Neural crest cell (in vitro differentiated cells): ENCODE data around the gene NDFIP1. TPM values are rescaled to one million over a fixed set of nuclear protein-coding genes. Genes with fewer than 3 reads are reported as not detected.

Source experiments
- DNase-seq: peaks from one replicate; pipeline ENCODE4 v3.0.0; 2021; ENCODE audit warnings: low read depth, mixed read lengths, low spot score
- H3K27ac Mint-ChIP-seq: one replicate; pipeline ENCODE4 v1.8.0; 2021; ENCODE audit warnings: mild to moderate bottlenecking, mixed read lengths; ENCODE audit not compliant: unreplicated experiment
- H3K27me3 Mint-ChIP-seq: 2 replicates; pipeline ENCODE4 v1.8.0; 2021; ENCODE audit warnings: low read depth, mild to moderate bottlenecking, mixed read lengths
- H3K36me3 Mint-ChIP-seq: 2 replicates; pipeline ENCODE4 v1.8.0; 2021; ENCODE audit warnings: low read depth, mild to moderate bottlenecking, mixed read lengths
- H3K4me1 Mint-ChIP-seq: 2 replicates; pipeline ENCODE4 v1.8.0; 2021; ENCODE audit warnings: mixed read lengths
- H3K4me3 Mint-ChIP-seq: one replicate; pipeline ENCODE4 v1.8.0; 2021; ENCODE audit warnings: mild to moderate bottlenecking, mixed read lengths
- H3K9me3 Mint-ChIP-seq: 2 replicates; pipeline ENCODE4 v1.8.0; 2021; ENCODE audit warnings: mixed read lengths
- CTCF ChIP-seq: fragments of 200-600 bp; sonication (generic); conservative IDR thresholded peaks from 2 replicates; pipeline ENCODE4 v1.5.0; 2021; ENCODE audit warnings: antibody characterized with exemption, mild to moderate bottlenecking
- total RNA-seq: library from RNA; stranded (reverse); gene quantifications from 2 replicates; pipeline ENCODE4 v1.2.1, GENCODE V29; 2021

Gene NDFIP1
- total RNA-seq, 1 donor from 2014 or later, result 43.4 TPM

GRCh38 chr5:142176255-142176654 is 67.7 kb downstream of the NDFIP1 start:
- Mint-ChIP-seq H3K36me3 (no peaks in the 10 kb centered on the region), H3K4me1 (no peaks in the 10 kb centered on the region), H3K27me3 (no peaks in the 10 kb centered on the region), H3K27ac (no peak overlapping the region), H3K9me3 (no peaks in the 10 kb centered on the region), H3K4me3 (no peak overlapping the region)
- TF ChIP-seq CTCF, result no peak
- no peak for DNase-seq

DNA sequence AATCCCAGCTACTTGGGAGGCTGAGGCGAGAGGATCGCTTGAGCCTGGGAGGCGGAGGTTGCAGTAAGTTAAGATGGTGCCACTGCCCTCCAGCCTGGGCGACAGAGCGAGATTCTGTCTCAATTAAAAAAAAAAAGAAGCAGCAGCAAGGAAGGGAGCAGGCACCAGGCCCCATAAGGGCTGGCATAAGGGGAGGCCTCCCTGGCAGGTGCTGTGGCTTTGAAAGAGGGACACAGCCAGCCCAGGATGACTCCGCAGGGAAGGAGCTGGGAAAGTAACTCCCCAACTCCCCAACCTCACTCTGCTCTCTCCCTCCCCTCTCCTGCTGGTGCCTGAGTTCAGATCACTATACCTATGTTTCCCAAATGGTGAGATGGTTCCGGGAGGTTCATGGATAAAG is 70.1 kb downstream of the NDFIP1 start:
- H3K4me1 Mint-ChIP-seq, result no peaks in the 10 kb centered on the region

GRCh38 chr5:142179776-142180387 is 71.3 kb downstream of the NDFIP1 start:
- H3K4me3 Mint-ChIP-seq, result no peak overlapping the region
- no peak overlapping the region for H3K27ac Mint-ChIP-seq
- H3K4me1 Mint-ChIP-seq, result peaks cover under 1% of the 10 kb centered on the region
- TF ChIP-seq CTCF, result no peak
- no peaks in the 10 kb centered on the region for H3K27me3 Mint-ChIP-seq
- no peak for DNase-seq
- H3K36me3 Mint-ChIP-seq, result no peaks in the 10 kb centered on the region
- no peaks in the 10 kb centered on the region for H3K9me3 Mint-ChIP-seq

More for the DNA sequence above, 70.1 kb downstream of the NDFIP1 start:
- no peak overlapping the region for H3K4me3 Mint-ChIP-seq
- H3K36me3 Mint-ChIP-seq, result no peaks in the 10 kb centered on the region
- no peak for DNase-seq
- TF ChIP-seq CTCF, result no peak
- H3K27ac Mint-ChIP-seq, result no peak overlapping the region
- no peaks in the 10 kb centered on the region for H3K27me3 Mint-ChIP-seq
- H3K9me3 Mint-ChIP-seq, result no peaks in the 10 kb centered on the region

DNA sequence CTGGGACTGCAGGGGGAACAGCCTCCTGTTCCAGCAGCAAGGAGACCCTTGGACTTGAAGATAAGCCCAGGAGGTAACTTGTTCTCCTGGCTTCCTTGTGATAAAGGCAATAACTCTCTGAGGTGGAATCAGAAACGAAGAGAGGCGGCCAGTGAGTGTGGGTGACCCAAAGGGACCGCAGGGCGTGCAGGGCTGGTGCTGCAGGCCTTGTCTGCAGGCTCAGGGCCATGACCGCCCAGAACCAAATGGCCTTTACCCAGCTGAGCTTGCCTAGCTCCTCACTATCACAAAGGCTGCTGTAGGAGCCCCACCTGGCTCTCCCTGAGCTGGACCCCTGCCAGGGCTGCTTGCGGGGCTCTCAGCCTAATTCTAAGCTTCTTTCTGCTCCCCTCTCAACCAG is 72.5 kb downstream of the NDFIP1 start:
- Mint-ChIP-seq H3K27me3 (no peaks in the 10 kb centered on the region), H3K27ac (no peak overlapping the region), H3K36me3 (no peaks in the 10 kb centered on the region), H3K4me1 (peaks cover 6% of the 10 kb centered on the region), H3K4me3 (no peak overlapping the region), H3K9me3 (no peaks in the 10 kb centered on the region)
- TF ChIP-seq CTCF, result no peak
- DNase-seq, result no peak

DNA sequence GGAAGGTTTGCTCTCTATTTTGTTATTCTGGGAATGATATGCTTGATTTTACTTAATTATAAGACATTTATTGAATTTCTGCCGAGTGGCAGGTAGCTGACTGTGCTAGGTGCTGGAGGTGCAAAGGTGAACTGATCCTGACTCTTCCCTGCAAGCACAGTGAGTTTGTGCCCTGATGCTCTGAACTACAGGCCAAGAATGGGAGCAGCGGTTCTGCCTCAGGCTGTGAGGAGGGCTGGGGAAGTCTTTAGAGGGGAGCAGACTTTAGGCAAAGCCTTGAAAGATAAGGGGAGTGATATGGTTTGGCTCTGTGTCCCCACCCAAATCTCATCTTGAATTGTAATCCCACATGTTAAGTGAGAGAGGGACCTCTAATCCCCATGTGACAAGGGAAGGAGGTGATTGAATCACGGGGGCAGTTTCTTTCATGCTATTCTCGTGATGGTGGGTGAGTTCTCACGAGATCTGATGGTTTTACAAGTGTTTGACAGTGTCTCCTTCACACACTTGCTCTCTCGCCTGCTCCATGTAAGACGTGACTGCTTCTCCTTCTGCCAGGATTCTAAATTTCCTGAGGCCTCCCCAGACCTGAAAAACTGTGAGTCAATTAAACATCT is 73.1 kb downstream of the NDFIP1 start:
- no peak overlapping the region for H3K4me3 Mint-ChIP-seq
- no peak for DNase-seq
- no peaks in the 10 kb centered on the region for H3K36me3 Mint-ChIP-seq
- H3K9me3 Mint-ChIP-seq, result no peaks in the 10 kb centered on the region
- TF ChIP-seq CTCF, result no peak
- peaks cover 11% of the 10 kb centered on the region for H3K4me1 Mint-ChIP-seq
- H3K27ac Mint-ChIP-seq, result peak overlapping the region; percentile 37
- H3K27me3 Mint-ChIP-seq, result no peaks in the 10 kb centered on the region
